ENCODE results near the gene HLA-A.

Gene HLA-A

DNA sequence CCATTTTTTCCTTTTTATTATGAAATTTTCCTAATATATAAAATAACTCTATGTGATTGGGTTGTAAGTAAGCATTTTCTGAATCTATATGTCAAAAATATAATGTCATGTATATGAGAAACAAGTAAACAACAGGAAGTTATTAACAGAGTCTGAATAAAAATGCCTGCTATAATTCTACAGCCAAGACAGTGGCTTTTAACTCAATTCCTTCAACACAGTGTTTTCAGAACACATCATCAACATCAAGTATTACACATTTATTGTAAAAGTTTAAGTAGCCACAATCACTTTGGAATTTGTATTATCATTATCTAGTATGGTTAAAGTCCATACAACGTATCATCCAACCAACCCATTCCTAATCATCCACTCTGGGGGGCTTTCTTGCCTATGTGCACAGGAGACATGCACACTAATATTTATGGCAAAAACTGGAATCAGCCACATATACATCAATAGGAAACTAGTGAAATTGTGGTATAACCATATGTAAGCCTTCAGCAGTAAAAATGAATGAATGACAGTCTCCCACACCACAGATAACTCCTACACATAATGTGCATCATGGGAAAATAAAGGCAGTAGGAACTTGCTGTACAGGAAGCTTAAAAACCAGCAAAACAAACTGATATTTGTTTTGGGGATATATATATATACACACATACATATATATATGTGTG is 6.9 kb upstream of the HLA-A start:
- no peak for DNase-seq (ENCODE audit: low spot score)

DNA sequence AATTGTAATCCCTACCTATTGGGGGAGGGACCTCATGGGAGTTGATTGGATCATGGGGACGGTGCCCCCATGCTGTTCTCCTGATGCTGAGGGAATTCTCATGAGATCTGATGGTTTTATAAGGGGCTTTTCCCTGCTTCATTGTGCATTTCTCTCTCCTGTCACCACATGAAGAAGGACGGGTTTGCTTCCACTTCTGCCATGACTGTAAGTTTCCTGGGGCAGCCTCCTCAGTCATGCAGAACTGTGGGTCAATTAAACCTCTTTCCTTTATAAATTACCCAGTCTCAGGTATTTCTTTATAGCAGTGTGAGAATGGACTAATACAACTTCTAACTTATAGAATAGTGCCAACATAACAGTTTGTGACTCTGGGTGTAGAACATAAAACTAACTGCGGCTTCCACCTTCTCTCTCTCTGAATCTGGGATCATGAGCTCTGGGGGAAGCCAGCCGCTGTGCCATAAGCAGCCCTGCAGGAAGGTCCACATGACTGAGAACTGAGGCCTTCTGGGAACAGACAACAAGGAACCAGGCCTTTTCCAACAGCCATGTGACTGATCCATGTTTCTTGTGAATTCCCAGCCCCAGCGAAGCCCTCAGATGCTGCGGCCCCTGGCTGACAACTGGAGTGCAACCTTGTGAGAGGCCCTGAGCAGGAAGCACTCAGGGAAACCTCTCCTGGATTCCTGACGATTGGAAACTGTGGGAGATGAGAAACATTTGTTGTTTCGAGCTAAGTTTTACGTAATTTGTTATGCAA is 3.4 kb upstream of the HLA-A start:
- DNase-seq (ENCODE audit: low spot score): no peak

DNA sequence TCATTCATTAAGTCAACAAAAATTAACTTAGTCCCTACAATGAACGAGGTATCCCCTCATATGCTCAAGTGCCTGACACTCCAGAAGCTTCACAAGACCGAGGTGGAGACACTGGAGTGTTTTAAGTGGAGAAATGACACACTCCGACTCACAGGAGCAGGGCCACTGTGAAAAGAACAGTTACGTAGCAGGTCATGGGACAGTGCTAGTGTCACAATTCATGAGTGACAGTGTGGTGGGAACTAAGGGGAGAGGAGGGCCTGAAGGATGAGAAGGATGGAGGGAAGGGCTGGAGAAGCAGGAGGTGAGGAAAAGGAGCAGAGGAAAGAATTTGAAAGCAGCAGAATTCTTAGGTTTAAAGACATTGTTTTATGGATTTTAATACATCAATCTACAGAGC is 1.3 kb upstream of the HLA-A start:
- no peak for DNase-seq (ENCODE audit: low spot score)

DNA sequence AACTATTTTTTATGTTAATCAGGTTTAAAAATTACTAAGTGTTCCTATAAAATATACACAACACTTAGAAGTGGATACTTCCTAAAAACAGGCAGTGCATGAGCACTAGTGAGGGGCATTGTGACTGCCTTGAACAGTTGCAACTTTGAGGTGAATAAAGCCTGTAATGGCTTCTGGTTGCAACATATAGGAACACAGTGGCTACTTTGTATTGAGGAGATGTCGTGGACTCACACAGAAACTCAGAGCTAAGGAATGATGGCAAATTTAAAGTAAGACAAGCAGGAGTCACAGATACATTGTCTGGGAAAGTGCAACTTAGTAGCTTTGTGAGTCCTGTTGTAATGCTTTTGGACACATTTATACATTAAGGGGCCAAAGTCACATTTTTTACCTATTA is 861 bp upstream of the HLA-A start:
- DNase-seq (ENCODE audit: low spot score): no peak

DNA sequence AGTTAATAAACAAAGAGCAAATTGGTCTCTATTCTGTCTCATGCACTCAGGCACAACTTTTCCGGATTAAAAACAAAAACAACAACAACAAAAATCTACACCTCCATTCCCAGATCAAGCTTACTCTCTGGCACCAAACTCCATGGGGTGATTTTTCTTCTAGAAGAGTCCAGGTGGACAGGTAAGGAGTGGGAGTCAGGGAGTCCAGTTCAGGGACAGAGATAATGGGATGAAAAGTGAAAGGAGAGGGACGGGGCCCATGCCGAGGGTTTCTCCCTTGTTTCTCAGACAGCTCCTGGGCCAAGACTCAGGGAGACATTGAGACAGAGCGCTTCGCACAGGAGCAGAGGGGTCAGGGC is 437 bp upstream of the HLA-A start:
- DNase-seq (ENCODE audit: low spot score): peak; percentile 33

DNA sequence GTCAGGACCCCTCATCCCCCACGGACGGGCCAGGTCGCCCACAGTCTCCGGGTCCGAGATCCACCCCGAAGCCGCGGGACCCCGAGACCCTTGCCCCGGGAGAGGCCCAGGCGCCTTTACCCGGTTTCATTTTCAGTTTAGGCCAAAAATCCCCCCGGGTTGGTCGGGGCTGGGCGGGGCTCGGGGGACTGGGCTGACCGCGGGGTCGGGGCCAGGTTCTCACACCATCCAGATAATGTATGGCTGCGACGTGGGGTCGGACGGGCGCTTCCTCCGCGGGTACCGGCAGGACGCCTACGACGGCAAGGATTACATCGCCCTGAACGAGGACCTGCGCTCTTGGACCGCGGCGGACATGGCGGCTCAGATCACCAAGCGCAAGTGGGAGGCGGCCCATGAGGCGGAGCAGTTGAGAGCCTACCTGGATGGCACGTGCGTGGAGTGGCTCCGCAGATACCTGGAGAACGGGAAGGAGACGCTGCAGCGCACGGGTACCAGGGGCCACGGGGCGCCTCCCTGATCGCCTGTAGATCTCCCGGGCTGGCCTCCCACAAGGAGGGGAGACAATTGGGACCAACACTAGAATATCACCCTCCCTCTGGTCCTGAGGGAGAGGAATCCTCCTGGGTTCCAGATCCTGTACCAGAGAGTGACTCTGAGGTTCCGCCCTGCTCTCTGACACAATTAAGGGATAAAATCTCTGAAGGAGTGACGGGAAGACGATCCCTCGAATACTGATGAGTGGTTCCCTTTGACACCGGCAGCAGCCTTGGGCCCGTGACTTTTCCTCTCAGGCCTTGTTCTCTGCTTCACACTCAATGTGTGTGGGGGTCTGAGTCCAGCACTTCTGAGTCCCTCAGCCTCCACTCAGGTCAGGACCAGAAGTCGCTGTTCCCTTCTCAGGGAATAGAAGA is 978 bp downstream of the HLA-A start:
- DNase-seq (ENCODE audit: low spot score): peak; percentile 36

DNA sequence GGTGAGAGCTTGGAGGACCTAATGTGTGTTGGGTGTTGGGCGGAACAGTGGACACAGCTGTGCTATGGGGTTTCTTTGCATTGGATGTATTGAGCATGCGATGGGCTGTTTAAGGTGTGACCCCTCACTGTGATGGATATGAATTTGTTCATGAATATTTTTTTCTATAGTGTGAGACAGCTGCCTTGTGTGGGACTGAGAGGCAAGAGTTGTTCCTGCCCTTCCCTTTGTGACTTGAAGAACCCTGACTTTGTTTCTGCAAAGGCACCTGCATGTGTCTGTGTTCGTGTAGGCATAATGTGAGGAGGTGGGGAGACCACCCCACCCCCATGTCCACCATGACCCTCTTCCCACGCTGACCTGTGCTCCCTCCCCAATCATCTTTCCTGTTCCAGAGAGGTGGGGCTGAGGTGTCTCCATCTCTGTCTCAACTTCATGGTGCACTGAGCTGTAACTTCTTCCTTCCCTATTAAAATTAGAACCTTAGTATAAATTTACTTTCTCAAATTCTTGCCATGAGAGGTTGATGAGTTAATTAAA is 3.0 kb downstream of the HLA-A start:
- no peak for DNase-seq (ENCODE audit: low spot score)

DNA sequence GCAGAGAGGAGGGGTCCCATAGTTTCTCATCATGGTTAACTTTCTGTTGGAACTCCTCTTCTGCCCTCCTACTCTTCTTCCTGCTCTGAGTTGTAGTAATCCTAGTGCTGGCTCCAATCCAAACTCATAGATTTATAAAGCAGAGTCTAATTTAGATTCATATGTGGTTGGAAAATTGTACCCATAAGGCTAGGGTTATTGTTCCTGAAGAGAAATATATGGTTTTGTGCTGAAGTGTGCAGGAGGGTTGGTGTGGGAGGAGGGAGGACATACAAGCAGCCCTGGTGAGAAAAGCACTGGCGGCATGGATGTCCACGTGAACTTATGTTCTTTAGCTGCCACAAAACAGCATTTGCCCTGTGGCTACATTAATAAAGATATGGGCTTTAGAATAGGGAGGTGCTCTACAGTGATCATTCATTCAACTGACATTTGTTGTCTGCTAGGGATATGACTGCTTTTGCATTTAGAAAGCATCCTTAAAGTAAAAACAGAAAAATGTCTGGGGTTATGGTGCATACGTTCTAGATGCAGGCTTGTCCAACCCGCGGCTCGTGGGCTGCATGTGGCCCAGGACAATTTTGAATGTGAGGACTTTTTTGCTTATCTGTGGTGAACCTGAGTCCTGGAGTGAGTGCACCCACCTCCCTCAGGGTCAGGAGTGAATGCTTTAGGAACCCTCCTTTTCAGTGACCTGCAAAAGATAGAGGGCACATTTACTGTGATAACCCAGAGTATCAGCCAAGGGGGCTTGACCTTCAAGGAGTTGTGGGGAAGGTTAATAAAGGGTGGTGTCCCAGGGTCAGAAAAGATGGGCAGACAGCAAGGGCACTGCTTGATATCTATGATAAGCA is 4.1 kb downstream of the HLA-A start:
- no peak for DNase-seq (ENCODE audit: low spot score)

DNA sequence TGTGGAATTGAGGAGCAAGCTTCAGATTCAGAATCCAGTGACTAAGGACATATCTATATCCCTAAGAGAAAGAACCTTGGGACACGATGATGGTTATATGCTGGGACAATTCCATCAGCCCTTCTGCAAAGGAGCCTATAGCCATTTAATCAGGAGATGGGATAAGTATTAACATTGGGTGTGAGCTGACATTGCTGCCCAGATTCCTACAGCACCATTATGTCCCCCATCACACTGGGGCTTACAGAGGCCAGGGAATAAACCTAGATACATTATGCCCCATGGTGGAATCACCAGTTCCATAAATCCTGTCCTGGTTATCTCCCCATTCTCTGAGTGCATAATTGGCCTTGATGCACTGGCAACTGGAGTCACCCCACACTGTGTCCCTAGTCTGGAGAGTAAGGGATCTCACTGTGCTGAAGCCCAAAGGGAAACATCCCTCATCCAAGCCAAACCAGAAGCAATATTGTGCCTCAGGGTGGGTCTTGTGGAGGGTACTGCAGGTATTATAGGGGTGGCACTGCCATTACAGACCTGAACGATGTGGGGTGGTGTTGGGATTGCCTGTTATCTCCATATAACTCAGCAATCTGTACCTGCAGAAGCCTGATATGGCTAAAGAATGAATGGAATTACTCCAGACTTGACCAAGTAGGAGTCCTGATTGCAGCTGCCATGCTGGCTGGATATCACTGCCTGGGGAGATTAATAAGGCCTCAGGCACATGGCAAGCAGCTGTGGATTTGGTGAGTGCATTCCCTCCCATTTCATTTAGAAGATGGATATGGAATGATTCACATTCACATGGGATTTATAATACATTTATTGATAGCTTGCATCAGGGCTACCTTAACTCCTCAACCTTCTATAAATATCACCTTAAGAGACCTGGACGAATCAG is 5.0 kb downstream of the HLA-A start:
- no peak for DNase-seq (ENCODE audit: low spot score)

DNA sequence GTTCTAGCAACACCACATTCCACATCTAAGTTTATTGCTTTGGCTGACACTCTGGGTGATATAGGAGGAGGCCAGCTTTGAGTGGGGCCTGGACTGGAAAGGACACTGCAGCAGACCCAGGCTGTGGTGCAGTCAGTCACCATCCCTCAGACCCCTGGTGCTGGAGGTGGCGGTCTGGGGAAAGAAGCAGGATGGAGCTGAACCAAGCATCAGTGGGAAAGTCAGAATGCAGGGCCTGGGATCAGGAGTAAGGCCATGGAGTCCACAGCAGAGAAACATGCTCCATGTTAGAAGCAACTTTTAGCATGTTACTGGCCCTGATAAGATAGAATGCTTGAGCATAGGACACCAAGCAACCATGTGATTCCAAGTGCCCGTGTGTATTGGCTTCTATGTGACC is 5.9 kb downstream of the HLA-A start:
- no peak for DNase-seq (ENCODE audit: low spot score)

DNA sequence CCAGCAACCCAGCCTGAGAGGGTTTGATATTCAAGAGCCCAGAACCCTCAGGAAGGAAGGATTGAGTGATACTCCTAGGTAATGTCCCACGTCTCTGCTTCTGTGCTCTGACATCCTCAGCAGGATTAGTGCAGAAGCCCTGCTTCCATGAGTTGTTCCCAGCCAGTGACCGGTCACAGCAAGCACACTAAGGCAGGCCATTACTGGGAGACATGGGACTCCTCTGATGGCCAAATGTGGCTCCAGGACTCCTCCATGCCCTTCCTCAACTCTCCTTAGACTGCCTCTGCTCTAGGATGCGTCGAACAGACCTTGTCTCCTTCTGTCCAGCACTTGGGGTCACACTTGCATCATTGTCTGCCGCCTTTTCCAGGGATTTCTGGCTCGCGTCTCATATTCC is 7.6 kb downstream of the HLA-A start:
- DNase-seq (ENCODE audit: low spot score): no peak

DNA sequence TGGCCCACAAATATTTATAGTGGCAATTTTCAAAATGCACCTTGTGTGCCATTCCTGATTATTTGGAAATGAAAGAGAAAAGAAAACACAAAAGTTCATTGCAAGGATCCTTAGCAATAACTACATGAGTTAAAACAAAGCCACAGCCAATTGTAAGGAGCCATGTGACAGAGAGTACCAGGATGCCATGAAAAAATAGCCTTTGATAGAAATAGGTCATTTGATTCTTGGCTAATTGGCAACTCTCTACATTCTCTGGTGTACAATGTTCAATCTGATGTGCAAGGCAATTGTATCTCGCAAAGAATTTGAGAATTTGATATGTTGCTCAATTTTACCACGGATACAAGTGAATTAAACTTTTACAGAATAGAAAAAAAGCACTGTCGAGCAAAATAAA is 9.6 kb downstream of the HLA-A start:
- no peak for DNase-seq (ENCODE audit: low spot score)

DNA sequence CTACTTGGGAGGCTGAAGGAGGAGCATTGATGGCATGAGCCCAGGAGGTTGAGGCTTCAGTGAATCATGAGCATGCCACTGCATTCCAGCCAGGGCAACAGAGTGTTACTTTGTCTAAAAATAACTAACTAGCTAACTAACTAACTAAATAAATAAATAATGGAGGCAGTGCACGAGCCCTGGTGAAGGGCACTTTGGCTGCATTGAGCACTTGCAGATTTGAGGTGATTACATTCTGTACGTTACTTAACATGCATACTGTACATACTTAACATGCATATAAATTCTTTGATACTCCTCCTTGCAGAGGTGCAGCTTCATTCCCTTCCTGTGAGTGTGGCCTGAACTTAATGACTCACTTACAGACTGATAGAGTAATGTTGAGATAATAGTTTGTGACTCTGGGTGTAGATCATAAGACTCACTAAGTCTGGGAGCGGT is 10.7 kb downstream of the HLA-A start:
- no peak for DNase-seq (ENCODE audit: low spot score)

DNA sequence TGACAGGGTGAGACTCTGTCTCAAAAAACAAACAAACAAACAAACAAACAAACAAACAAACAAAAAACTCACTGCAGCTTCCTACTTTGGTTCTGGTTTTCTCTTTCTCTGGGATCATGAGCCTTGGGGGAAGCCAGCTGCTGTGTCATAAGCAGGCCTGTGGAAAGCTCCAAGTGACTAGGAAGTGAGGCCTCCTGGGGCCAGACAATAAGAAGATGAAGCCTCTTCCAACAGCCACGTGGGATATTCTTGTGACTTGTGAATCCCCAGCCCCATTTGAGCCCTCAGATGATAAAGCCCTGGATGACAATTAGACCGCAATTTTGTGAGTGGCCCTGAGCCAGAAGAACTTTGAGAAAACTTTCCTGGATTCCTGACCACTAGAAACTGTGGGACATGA is 11.4 kb downstream of the HLA-A start:
- no peak for DNase-seq (ENCODE audit: low spot score)

DNA sequence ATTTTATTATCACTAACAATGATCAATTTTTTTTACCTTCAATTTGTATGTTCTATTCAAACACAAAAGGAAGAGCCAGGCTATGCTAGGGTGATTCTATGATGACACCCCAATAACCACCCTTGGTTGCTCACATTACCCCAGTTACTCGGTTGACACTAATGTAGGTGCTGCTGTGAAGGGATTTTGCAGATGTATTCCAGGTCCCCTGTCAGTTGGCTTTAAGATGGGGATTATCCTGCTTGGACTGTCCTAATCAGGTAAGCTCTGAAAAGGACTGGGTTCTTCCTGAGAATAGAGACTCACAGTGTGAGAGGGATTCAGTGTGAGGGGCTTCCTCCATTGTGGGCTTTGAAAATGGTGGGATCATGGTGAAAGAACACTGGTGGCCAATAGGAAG is 11.9 kb downstream of the HLA-A start:
- no peak for DNase-seq (ENCODE audit: low spot score)

DNA sequence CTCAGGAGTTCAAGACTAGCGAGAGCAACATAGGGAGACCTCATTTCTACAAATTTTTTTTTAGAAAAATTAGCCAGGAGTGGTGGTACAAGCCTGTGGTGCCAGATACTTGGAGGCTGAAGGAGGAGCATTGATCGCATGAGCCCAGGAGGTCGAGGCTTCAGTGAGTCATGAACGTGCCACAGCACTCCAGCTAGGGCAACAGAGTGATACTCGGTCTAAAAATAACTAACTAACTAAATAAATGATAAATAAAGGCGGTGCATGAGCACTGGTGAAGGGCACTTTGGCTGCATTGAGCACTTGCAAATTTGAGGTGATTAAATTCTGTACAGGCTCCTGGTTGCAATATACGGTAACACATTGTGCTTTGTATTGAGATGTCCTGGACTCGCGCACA is 13.5 kb downstream of the HLA-A start:
- DNase-seq (ENCODE audit: low spot score): no peak

DNA sequence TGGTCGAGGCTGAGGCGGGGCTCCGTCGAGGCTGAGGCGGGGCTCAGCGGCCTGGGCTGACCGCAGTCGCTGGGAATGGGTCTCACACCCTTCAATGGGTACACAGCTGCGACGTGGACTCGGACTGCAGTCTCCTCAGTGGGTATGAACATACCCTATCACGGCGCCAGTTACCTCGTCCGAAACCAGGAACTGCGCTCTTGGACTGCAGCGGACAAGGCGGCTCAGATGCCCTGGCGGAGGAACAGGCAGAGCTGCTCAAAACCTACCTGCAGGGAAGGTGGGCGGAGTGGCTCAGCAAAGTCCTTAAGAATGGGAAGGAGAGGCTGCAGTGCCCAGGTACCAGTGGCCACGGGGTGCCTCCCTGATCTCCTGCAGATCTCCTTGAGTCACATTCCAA is 14.2 kb downstream of the HLA-A start:
- DNase-seq (ENCODE audit: low spot score): no peak

DNA sequence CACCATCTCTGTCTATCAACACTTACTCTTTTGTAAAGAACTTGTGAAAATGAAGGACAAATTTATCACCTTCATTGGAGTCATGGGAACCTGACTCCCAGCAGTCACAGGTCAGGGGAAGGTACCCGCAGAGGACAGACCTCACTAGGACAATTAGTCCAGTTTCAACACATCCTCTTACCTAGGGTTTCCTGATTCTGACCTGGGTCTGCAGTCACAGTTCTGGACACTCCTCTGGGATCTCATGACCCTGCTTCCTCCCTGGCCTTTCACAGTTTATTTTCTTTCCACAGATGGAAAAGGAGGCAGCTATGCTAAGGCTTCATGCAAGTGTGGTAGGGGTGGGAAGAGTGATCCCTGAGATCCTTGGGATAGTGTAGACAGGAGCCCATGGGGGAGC is 15.7 kb downstream of the HLA-A start:
- DNase-seq (ENCODE audit: low spot score): no peak

DNA sequence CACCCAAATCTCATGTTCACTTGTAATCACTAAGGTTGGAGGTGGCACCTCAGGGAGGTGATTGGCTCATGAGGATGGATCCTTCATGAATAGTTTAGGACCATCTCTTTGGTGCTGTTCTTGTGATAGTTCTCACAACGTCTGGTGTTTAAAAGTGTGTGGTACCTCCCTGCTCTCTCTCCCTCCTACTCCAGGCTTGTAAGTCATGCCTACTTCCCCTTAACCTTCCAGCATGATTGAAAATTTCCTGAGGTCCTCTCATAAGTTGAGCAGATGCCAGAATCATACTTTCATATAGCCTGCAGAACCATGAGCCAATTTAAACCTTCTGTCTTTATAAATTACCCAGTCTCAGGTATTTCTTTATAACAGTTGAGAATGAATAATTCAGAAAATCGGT is 16.6 kb downstream of the HLA-A start:
- no peak for DNase-seq (ENCODE audit: low spot score)

DNA sequence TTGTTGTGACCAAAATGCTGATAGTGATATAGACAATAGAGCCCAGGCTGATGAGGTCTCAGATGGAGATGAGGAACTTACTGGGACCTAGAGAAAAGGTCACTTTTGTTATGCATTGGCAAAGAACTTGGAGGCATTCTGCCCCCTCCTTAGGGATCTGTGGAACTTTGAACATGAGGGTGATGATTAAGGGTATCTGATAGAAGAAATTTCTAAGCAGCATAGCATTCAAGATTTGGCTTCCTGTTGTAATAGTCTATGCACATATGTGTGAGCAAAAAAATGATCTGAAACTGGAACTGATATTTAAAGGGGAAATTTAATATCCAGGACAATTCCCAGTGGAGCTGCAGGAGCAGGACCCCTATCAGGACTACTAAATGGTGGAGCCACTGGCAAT is 17.1 kb downstream of the HLA-A start:
- DNase-seq (ENCODE audit: low spot score): no peak

DNA sequence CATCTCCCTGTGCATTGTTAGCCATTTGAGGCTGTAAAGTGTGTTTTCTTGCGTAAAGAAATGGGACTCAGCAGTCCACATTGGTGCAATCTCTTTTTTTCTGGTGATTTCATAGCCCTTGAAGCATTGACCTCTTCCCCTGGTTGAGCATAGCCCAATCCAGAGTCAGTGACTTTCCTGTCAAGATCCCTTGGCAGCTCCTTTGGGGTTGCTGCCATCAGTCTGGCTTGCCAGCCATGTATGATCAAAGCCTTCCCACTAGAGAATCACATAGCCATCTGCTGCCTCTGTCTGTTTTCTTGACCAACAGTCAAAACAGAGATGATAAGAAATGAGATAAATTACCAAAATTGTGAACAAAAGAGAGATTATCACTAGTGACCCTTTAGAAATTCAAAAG is 19.6 kb downstream of the HLA-A start:
- DNase-seq (ENCODE audit: low spot score): no peak
